ENCODE results near the gene CIT.

CIT gene

DNA sequence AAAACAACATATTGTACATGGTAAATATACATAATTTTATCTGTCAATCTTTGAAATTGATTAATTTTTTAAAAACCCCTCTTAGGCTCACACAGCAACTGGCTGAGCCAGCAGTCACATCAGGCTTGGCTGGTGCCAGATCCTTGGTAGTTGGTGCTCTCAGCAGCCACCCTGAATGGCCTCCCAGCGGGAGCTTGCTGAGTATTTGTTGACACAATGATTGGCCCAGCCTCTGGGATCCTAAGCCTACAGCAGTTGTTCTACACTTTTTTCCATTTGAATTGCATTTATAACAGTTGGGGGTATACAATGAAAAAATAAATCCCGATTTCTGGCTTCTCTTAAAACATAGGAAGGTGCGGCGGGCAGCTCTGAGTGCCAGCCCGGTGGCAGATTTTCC lies 198.0 kb downstream of the CIT start:
- no peak for TF ChIP-seq SIN3A (IDR thresholded peaks at IDR 0.05; ENCODE audit: borderline replicate concordance, insufficient read depth, low read length)
- no peak for TF ChIP-seq FOXP2 (optimal IDR thresholded peaks at IDR 0.05; ENCODE audit: borderline replicate concordance, extremely low read depth, extremely low read length, insufficient read depth)
- TF ChIP-seq, protein P1, sequence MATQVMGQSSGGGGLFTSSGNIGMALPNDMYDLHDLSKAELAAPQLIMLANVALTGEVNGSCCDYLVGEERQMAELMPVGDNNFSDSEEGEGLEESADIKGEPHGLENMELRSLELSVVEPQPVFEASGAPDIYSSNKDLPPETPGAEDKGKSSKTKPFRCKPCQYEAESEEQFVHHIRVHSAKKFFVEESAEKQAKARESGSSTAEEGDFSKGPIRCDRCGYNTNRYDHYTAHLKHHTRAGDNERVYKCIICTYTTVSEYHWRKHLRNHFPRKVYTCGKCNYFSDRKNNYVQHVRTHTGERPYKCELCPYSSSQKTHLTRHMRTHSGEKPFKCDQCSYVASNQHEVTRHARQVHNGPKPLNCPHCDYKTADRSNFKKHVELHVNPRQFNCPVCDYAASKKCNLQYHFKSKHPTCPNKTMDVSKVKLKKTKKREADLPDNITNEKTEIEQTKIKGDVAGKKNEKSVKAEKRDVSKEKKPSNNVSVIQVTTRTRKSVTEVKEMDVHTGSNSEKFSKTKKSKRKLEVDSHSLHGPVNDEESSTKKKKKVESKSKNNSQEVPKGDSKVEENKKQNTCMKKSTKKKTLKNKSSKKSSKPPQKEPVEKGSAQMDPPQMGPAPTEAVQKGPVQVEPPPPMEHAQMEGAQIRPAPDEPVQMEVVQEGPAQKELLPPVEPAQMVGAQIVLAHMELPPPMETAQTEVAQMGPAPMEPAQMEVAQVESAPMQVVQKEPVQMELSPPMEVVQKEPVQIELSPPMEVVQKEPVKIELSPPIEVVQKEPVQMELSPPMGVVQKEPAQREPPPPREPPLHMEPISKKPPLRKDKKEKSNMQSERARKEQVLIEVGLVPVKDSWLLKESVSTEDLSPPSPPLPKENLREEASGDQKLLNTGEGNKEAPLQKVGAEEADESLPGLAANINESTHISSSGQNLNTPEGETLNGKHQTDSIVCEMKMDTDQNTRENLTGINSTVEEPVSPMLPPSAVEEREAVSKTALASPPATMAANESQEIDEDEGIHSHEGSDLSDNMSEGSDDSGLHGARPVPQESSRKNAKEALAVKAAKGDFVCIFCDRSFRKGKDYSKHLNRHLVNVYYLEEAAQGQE (IDR thresholded peaks at IDR 0.05; ENCODE audit: insufficient read depth in 1 of 2, low read depth in 2 of 2, low read length in 2 of 2) = no peak
- no peak for TF ChIP-seq TAF1 (IDR thresholded peaks at IDR 0.05; ENCODE audit: borderline replicate concordance, insufficient read depth, low read length)
- no peak for TF ChIP-seq POLR2AphosphoS5 (IDR thresholded peaks at IDR 0.05; ENCODE audit: low read depth, low read length)

DNA sequence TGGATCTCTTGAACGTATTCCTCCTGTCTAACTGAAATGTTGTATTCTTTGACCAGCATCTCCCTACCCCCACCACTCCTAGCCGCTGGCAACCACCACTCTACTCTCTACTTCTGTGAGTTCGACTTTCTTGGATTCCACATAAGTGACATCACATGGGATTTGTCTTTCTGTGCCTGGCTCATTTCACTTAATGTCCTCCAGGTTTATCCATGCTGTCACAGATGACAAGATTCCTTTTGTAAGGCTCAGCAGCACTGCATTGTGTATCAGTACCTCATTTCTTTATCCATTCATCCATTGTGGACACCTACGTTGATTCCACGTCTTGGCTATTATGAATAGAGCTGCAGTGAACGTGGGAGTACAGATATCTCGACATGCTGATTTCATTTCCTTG lies 198.7 kb downstream of the CIT start:
- TF ChIP-seq FOXP2 (optimal IDR thresholded peaks at IDR 0.05; ENCODE audit: borderline replicate concordance, extremely low read depth, extremely low read length, insufficient read depth) = no peak
- TF ChIP-seq, protein P1 (IDR thresholded peaks at IDR 0.05; ENCODE audit: insufficient read depth in 1 of 2, low read depth in 2 of 2, low read length in 2 of 2) = no peak
- TF ChIP-seq TAF1 (IDR thresholded peaks at IDR 0.05; ENCODE audit: borderline replicate concordance, insufficient read depth, low read length) = no peak
- no peak for TF ChIP-seq SIN3A (IDR thresholded peaks at IDR 0.05; ENCODE audit: borderline replicate concordance, insufficient read depth, low read length)
- no peak for TF ChIP-seq POLR2AphosphoS5 (IDR thresholded peaks at IDR 0.05; ENCODE audit: low read depth, low read length)

DNA sequence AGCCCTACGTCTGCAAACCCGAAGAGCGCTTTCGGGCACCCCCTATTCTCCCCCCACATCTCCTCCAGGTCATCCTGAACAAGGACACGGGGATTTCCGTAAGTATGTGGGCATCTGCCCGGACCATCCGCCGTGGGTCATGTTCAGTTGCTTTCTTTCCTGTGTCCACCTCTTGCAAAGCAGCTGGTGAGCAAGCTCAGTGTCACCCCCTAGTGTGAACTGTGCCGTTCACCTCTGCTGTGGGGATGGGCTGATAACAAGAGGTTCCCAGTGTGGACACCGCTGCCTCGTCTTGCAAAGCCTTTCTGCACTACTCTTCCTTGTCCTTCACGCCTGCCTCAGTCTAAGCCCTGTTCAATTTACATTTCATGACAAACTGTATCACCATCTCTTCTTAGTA lies 200.5 kb downstream of the CIT start:
- TF ChIP-seq POLR2AphosphoS5 (IDR thresholded peaks at IDR 0.05; ENCODE audit: low read depth, low read length) (no peak), SIN3A (IDR thresholded peaks at IDR 0.05; ENCODE audit: borderline replicate concordance, insufficient read depth, low read length) (no peak), FOXP2 (optimal IDR thresholded peaks at IDR 0.05; ENCODE audit: borderline replicate concordance, extremely low read depth, extremely low read length, insufficient read depth) (no peak), TAF1 (IDR thresholded peaks at IDR 0.05; ENCODE audit: borderline replicate concordance, insufficient read depth, low read length) (no peak)
- TF ChIP-seq, protein P1 (IDR thresholded peaks at IDR 0.05; ENCODE audit: insufficient read depth in 1 of 2, low read depth in 2 of 2, low read length in 2 of 2) = no peak

DNA sequence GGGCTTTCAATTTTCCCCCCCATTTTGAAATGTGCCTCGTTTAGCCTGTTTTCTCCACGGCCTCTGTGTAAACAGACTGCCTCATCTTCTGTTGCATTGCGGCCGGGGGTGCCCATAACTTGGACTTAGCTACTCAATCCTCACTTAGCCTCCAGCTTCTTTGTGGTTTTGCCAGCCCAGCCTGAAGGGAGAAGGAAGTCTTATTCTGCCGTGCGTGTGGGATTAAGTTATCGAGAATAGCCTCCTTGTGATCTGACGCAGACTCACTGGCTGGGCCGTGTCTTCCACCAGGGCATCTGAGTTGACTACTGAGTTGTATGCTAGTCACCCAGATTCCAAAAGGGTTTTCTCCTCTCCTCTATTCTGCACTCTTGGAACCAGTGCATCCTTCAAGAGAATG lies 201.1 kb downstream of the CIT start:
- TF ChIP-seq, protein P1 (IDR thresholded peaks at IDR 0.05; ENCODE audit: insufficient read depth in 1 of 2, low read depth in 2 of 2, low read length in 2 of 2) = no peak
- TF ChIP-seq POLR2AphosphoS5 (IDR thresholded peaks at IDR 0.05; ENCODE audit: low read depth, low read length) = no peak
- no peak for TF ChIP-seq SIN3A (IDR thresholded peaks at IDR 0.05; ENCODE audit: borderline replicate concordance, insufficient read depth, low read length)
- TF ChIP-seq TAF1 (IDR thresholded peaks at IDR 0.05; ENCODE audit: borderline replicate concordance, insufficient read depth, low read length) = no peak
- TF ChIP-seq FOXP2 (optimal IDR thresholded peaks at IDR 0.05; ENCODE audit: borderline replicate concordance, extremely low read depth, extremely low read length, insufficient read depth) = no peak

DNA sequence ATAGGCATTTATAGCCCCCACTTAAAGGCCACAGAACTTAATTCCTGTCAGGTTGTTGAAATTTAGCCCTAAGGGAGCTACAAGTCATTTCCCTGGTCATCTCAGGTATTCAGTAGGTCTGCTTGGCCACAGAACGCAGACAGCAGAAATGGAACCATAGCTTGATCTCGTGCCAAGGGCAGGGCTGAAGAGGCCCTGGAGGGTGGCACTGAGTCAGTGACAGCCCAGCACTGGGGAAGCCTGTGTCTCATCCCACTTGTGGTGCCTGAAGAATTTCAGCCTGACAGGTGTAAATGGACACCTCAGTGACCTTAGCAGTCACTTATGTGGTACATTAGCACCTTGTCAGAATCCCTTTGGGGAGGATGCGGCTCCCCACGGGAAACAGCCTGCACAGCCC lies 202.6 kb downstream of the CIT start:
- TF ChIP-seq, protein P1 (IDR thresholded peaks at IDR 0.05; ENCODE audit: insufficient read depth in 1 of 2, low read depth in 2 of 2, low read length in 2 of 2) = no peak
- TF ChIP-seq SIN3A (IDR thresholded peaks at IDR 0.05; ENCODE audit: borderline replicate concordance, insufficient read depth, low read length) (no peak), TAF1 (IDR thresholded peaks at IDR 0.05; ENCODE audit: borderline replicate concordance, insufficient read depth, low read length) (no peak), POLR2AphosphoS5 (IDR thresholded peaks at IDR 0.05; ENCODE audit: low read depth, low read length) (no peak), FOXP2 (optimal IDR thresholded peaks at IDR 0.05; ENCODE audit: borderline replicate concordance, extremely low read depth, extremely low read length, insufficient read depth) (no peak)
